ENCODE measurements around the gene HOXD10. TPM values are rescaled to one million over a fixed set of nuclear protein-coding genes. Genes with fewer than 3 reads are reported as not detected.

HOXD10 gene
- total RNA-seq, 1 donor, result not detected

- Histone ChIP-seq H3K9me3 (ENCODE audit: low read depth, low read length) (no peaks in the 10 kb centered on the region), H3K4me3 (ENCODE audit: insufficient read depth, low read length) (no peak overlapping the region), H3K36me3 (ENCODE audit: insufficient read depth, low read length) (no peaks in the 10 kb centered on the region), H2AFZ (ENCODE audit: low read length) (no peak overlapping the region), H3K79me2 (ENCODE audit: insufficient read depth, low read length) (no peaks in the 10 kb centered on the region), H3K27me3 (ENCODE audit: insufficient read depth, low read length) (peaks cover 11% of the 10 kb centered on the region), H3K27ac (ENCODE audit: low read depth, low read length) (no peak overlapping the region), H3K4me2 (ENCODE audit: insufficient read depth, low read length) (no peak overlapping the region), H4K20me1 (ENCODE audit: insufficient read depth, low read length) (no peaks in the 10 kb centered on the region), H3K4me1 (ENCODE audit: insufficient read depth, low read length) (no peaks in the 10 kb centered on the region)
- DNase-seq (ENCODE audit: insufficient read length, low spot score, missing footprints), result no peak
- no peak for TF ChIP-seq CTCF (IDR thresholded peaks at IDR 0.05; ENCODE audit: extremely low read depth, low read depth, low read length)
These were observed 38.1 kb downstream of the HOXD10 start for GRCh38 chr2:176154576-176155252.

- Histone ChIP-seq H3K79me2 (ENCODE audit: insufficient read depth, low read length) (no peaks in the 10 kb centered on the region), H3K27me3 (ENCODE audit: insufficient read depth, low read length) (peaks cover 18% of the 10 kb centered on the region)
These were observed 38.9 kb downstream of the HOXD10 start for GRCh38 chr2:176155356-176156044.

GRCh38 chr2:176156301-176156806 lies 39.8 kb downstream of the HOXD10 start:
- no peaks in the 10 kb centered on the region for H3K4me1 ChIP-seq (ENCODE audit: insufficient read depth, low read length)
- H3K9me3 ChIP-seq (ENCODE audit: low read depth, low read length), result no peaks in the 10 kb centered on the region
- H4K20me1 ChIP-seq (ENCODE audit: insufficient read depth, low read length), result no peaks in the 10 kb centered on the region
- DNase-seq (ENCODE audit: insufficient read length, low spot score, missing footprints), result no peak
- H3K79me2 ChIP-seq (ENCODE audit: insufficient read depth, low read length), result no peaks in the 10 kb centered on the region
- H3K27ac ChIP-seq (ENCODE audit: low read depth, low read length), result no peak overlapping the region
- H3K4me2 ChIP-seq (ENCODE audit: insufficient read depth, low read length), result no peak overlapping the region
- H3K36me3 ChIP-seq (ENCODE audit: insufficient read depth, low read length), result no peaks in the 10 kb centered on the region
- TF ChIP-seq CTCF (IDR thresholded peaks at IDR 0.05; ENCODE audit: extremely low read depth, low read depth, low read length), result no peak
- no peak overlapping the region for H3K4me3 ChIP-seq (ENCODE audit: insufficient read depth, low read length)
- H3K27me3 ChIP-seq (ENCODE audit: insufficient read depth, low read length), result peaks cover 25% of the 10 kb centered on the region
- no peak overlapping the region for H2AFZ ChIP-seq (ENCODE audit: low read length)

More at GRCh38 chr2:176155356-176156044, 38.9 kb downstream of the HOXD10 start:
- Histone ChIP-seq H3K4me3 (ENCODE audit: insufficient read depth, low read length) (no peak overlapping the region), H3K4me1 (ENCODE audit: insufficient read depth, low read length) (no peaks in the 10 kb centered on the region), H3K36me3 (ENCODE audit: insufficient read depth, low read length) (no peaks in the 10 kb centered on the region), H3K9me3 (ENCODE audit: low read depth, low read length) (no peaks in the 10 kb centered on the region), H4K20me1 (ENCODE audit: insufficient read depth, low read length) (no peaks in the 10 kb centered on the region), H2AFZ (ENCODE audit: low read length) (no peak overlapping the region), H3K4me2 (ENCODE audit: insufficient read depth, low read length) (no peak overlapping the region), H3K27ac (ENCODE audit: low read depth, low read length) (no peak overlapping the region)
- TF ChIP-seq CTCF (IDR thresholded peaks at IDR 0.05; ENCODE audit: extremely low read depth, low read depth, low read length), result no peak
- DNase-seq (ENCODE audit: insufficient read length, low spot score, missing footprints), result no peak

- DNase-seq (ENCODE audit: insufficient read length, low spot score, missing footprints), result no peak
- Histone ChIP-seq H3K4me2 (ENCODE audit: insufficient read depth, low read length) (no peak within 1 kb of the TSS), H3K79me2 (ENCODE audit: insufficient read depth, low read length) (no peaks in the 10 kb centered on the region), H3K27ac (ENCODE audit: low read depth, low read length) (no peak within 1 kb of the TSS), H3K4me1 (ENCODE audit: insufficient read depth, low read length) (peaks cover 5% of the 10 kb centered on the region), H3K27me3 (ENCODE audit: insufficient read depth, low read length) (peaks cover 30% of the 10 kb centered on the region), H4K20me1 (ENCODE audit: insufficient read depth, low read length) (no peaks in the 10 kb centered on the region), H3K9me3 (ENCODE audit: low read depth, low read length) (no peaks in the 10 kb centered on the region), H3K4me3 (ENCODE audit: insufficient read depth, low read length) (no peak within 1 kb of the TSS), H2AFZ (ENCODE audit: low read length) (no peak within 1 kb of the TSS), H3K36me3 (ENCODE audit: insufficient read depth, low read length) (no peaks in the 10 kb centered on the region)
- no peak for TF ChIP-seq CTCF (IDR thresholded peaks at IDR 0.05; ENCODE audit: extremely low read depth, low read depth, low read length)
These were observed 40.4 kb downstream of the HOXD10 start, which contains the start of gene HOXD3 for GRCh38 chr2:176156807-176157498. HOXD3 (plus strand) TSS chr2:176157307; CDS start chr2:176169115, 11,808 bp downstream.

Data from osteoblast (primary cell).